B cell (primary cell): ENCODE results near the gene ACOX3. TPM values are rescaled to one million over a fixed set of nuclear protein-coding genes. Genes with fewer than 3 reads are reported as not detected.

Experiments used
- ATAC-seq: fragments of 200-7000 bp; cut with Tn5 transposase; one replicate; pipeline ENCODE4 v1.10.0; 2021; ENCODE audit warnings: low read depth, mild to moderate bottlenecking, moderate number of reproducible peaks, moderate library complexity
- CTCF ChIA-PET: fragments of 350-600 bp; sonication (Branson Sonifier 250); formaldehyde crosslinking; loops from one replicate; lab custom pipeline; 2021; ENCODE audit warnings: antibody characterized with exemption, inconsistent platforms; lab: Charles Lee
- POLR2A ChIA-PET: fragments of 350-600 bp; sonication (Branson Sonifier 250); formaldehyde crosslinking; loops from one replicate; lab custom pipeline; 2021; ENCODE audit warnings: antibody characterized with exemption; lab: Charles Lee
- DNase-seq: peaks from one replicate; pipeline ENCODE4 v3.0.0; 2013
- H2AFZ ChIP-seq: 2 replicates; pipeline ENCODE4 v1.6.1; 2012; ENCODE audit warnings: mild to moderate bottlenecking, low read depth, low read length; ENCODE audit not compliant: insufficient read depth, poor library complexity, severe bottlenecking
- H3K27ac ChIP-seq, 2 donors: 1 replicate in 1 of 2; 2 replicates in 1 of 2; pipeline ENCODE4 v1.5.1; 2012 to 2013; ENCODE audit warnings: low read length in 2 of 2, mild to moderate bottlenecking in 2 of 2, moderate library complexity in 1 of 2
- H3K27me3 ChIP-seq, 4 experiments: fragments of 200-600 bp in 1 of 4; sonication (generic) in 1 of 4; replicated peaks in 1 of 4; 1 replicate in 2 of 4; 2 replicates in 2 of 4; pipeline versions ENCODE4 v1.6.1 to v1.7.0; 2013 to 2016; ENCODE audit warnings: low read length in 3 of 4, mild to moderate bottlenecking in 2 of 4, mixed read lengths in 1 of 4, moderate library complexity in 1 of 4; ENCODE audit not compliant: insufficient read depth in 4 of 4, control insufficient read depth in 3 of 4; ENCODE audit errors: control extremely low read depth in 1 of 4
- H3K36me3 ChIP-seq, 2 experiments: replicated peaks in 1 of 2; 1 replicate in 1 of 2; 2 replicates in 1 of 2; pipeline versions ENCODE4 v1.6.1 to v1.7.1; 2013; ENCODE audit warnings: low read length in 1 of 2; ENCODE audit not compliant: insufficient read depth in 2 of 2, control insufficient read depth in 1 of 2; ENCODE audit errors: control extremely low read depth in 1 of 2, extremely low read depth in 1 of 2
- H3K4me1 ChIP-seq, 2 donors: fragments of 200-600 bp in 1 of 2; sonication (generic) in 1 of 2; 1 replicate in 1 of 2; 2 replicates in 1 of 2; pipeline versions ENCODE4 v1.5.1 to v1.6.1; 2013 to 2017; ENCODE audit warnings: low read length in 2 of 2; ENCODE audit not compliant: control insufficient read depth in 2 of 2, insufficient read depth in 2 of 2
- H3K4me2 ChIP-seq: replicated peaks from 2 replicates; pipeline ENCODE3; 2012; ENCODE audit warnings: mild to moderate bottlenecking, low read depth, low read length; ENCODE audit not compliant: poor library complexity, severe bottlenecking
- H3K4me3 ChIP-seq, 5 experiments: fragments of 200-600 bp in 1 of 5; sonication (generic) in 1 of 5; 1 replicate in 3 of 5; 2 replicates in 2 of 5; pipeline versions ENCODE4 v1.5.1 to v1.7.0; 2011 to 2016; ENCODE audit warnings: low read length in 4 of 5, mild to moderate bottlenecking in 4 of 5, low read depth in 2 of 5, control low read depth in 1 of 5, moderate library complexity in 1 of 5; ENCODE audit not compliant: insufficient read depth in 1 of 5; ENCODE audit errors: control extremely low read depth in 1 of 5, extremely low read depth in 1 of 5
- H3K79me2 ChIP-seq: fragments of 200-600 bp; sonication (generic); one replicate; pipeline ENCODE4 v1.6.0; 2016; ENCODE audit warnings: low read length; ENCODE audit not compliant: control insufficient read depth, insufficient read depth
- H3K9ac ChIP-seq: fragments of 200-600 bp; sonication (generic); 2 replicates; pipeline ENCODE4 v1.6.1; 2017; ENCODE audit warnings: mild to moderate bottlenecking, low read length, moderate library complexity
- H3K9me3 ChIP-seq, 3 donors: one replicate each; pipeline versions ENCODE4 v1.6.1 to v1.7.1; 2013; ENCODE audit warnings: low read length in 2 of 3; ENCODE audit not compliant: control insufficient read depth in 2 of 3, insufficient read depth in 1 of 3; ENCODE audit errors: control extremely low read depth in 1 of 3
- H4K20me1 ChIP-seq: 2 replicates; pipeline ENCODE4 v1.6.0; 2012; ENCODE audit warnings: mild to moderate bottlenecking, low read length; ENCODE audit not compliant: insufficient read depth, control insufficient read depth, poor library complexity, severe bottlenecking
- H3K27ac Mint-ChIP-seq: one replicate; pipeline ENCODE4 v1.8.0; 2021; ENCODE audit warnings: mixed read lengths
- H3K27me3 Mint-ChIP-seq: one replicate; pipeline ENCODE4 v1.8.0; 2021; ENCODE audit warnings: mixed read lengths
- H3K4me1 Mint-ChIP-seq: one replicate; pipeline ENCODE4 v1.8.0; 2021; ENCODE audit warnings: mixed read lengths
- H3K4me3 Mint-ChIP-seq: one replicate; pipeline ENCODE4 v1.8.0; 2021; ENCODE audit warnings: mixed read lengths
- H3K9me3 Mint-ChIP-seq: one replicate; pipeline ENCODE4 v1.8.0; 2022; ENCODE audit warnings: mixed read lengths; ENCODE audit not compliant: insufficient read depth
- EZH2 ChIP-seq: IDR thresholded peaks from 2 replicates; pipeline ENCODE4 v1.6.1; 2012; ENCODE audit warnings: borderline replicate concordance, low read depth, mild to moderate bottlenecking, moderate library complexity, low read length; ENCODE audit not compliant: insufficient read depth, poor library complexity, severe bottlenecking
- WGBS: methylation state at CpG from one replicate; pipeline ENCODE4 v1.1.5; 2013; ENCODE audit warnings: missing lambda C conversion rate; ENCODE audit not compliant: insufficient coverage; 5-methylcytosine and 5-hydroxymethylcytosine counted together
- intact Hi-C: fragments of 100-400 bp; cut with micrococcal nuclease; formaldehyde crosslinking; loops from one replicate; pipeline ENCODE4 v1.10.0; 2022
- polyA plus RNA-seq: library from polyadenylated mRNA; depleted of rRNA; stranded (reverse); fragments of >200 nt; gene quantifications from 2 replicates; pipeline ENCODE4 v1.2.3, GENCODE V29; 2012
- total RNA-seq, 2 donors: library from RNA; stranded (reverse); fragments of 120-200 nt in 1 of 2; gene quantifications; 1 replicate in 1 of 2; 2 replicates in 1 of 2; pipeline versions ENCODE4 v1.2.3 to v1.2.4, GENCODE V29; 2013 to 2022
- TF ChIP-seq, protein P1 (sequence below): fragments of 200-600 bp; IDR thresholded peaks from one replicate; pipeline ENCODE4 v1.8.0; 2022; ENCODE audit warnings: antibody characterized with exemption, mild to moderate bottlenecking

Gene ACOX3
- total and polyA plus RNA-seq, 2 donors (not counting 1 experiment from before 2014, with no cell fraction given): 4.6 to 23.1 TPM

DNA sequence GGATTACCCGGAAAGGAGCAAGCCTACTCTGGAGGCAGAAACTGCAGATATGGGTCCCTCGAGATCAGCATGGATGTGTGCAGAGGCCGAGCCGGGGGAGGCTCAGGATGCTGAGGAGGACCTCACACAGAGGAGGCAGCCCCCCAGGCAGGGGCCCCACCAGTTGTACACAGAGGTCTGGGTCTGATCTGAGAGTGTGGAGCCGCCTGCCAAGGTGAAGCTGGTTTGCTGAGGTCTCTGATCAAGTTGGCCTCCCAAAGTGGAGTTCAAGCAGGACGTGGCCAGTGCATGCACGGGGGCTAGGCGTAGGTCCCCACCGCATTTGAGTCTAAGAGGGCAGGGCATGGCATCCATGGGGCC, 35.0 kb downstream of the ACOX3 start:
- TF ChIP-seq EZH2: no peak
- TF ChIP-seq, protein P1, sequence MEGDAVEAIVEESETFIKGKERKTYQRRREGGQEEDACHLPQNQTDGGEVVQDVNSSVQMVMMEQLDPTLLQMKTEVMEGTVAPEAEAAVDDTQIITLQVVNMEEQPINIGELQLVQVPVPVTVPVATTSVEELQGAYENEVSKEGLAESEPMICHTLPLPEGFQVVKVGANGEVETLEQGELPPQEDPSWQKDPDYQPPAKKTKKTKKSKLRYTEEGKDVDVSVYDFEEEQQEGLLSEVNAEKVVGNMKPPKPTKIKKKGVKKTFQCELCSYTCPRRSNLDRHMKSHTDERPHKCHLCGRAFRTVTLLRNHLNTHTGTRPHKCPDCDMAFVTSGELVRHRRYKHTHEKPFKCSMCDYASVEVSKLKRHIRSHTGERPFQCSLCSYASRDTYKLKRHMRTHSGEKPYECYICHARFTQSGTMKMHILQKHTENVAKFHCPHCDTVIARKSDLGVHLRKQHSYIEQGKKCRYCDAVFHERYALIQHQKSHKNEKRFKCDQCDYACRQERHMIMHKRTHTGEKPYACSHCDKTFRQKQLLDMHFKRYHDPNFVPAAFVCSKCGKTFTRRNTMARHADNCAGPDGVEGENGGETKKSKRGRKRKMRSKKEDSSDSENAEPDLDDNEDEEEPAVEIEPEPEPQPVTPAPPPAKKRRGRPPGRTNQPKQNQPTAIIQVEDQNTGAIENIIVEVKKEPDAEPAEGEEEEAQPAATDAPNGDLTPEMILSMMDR: no peak
- WGBS: 96% methylated on average over 9 of the region's 9 CpGs
- Histone ChIP-seq H4K20me1 (no peaks in the 10 kb centered on the region), H3K4me2 (no peak overlapping the region), H2AFZ (no peak overlapping the region), H3K79me2 (no peaks in the 10 kb centered on the region), H3K27ac (no peak overlapping the region), H3K4me3 (no peak overlapping the region), H3K9me3 (no peaks in the 10 kb centered on the region), H3K4me1 (peaks cover 0 to under 1% of the 10 kb centered on the region in 2 donors), H3K9ac (no peak overlapping the region), H3K36me3 (peaks cover 0 to 26% of the 10 kb centered on the region in 2 experiments), H3K27me3 (no peaks in the 10 kb centered on the region)
- Mint-ChIP-seq H3K9me3 (no peaks in the 10 kb centered on the region), H3K27me3 (no peaks in the 10 kb centered on the region), H3K4me1 (peaks cover under 1% of the 10 kb centered on the region), H3K4me3 (no peak overlapping the region), H3K27ac (no peak overlapping the region)
- POLR2A ChIA-PET: no interaction called here
- ATAC-seq (no peak), DNase-seq (no peak)
- CTCF ChIA-PET: interaction anchor here (2.4 to 4.0 kb wide), 2 partner anchors 163 to 229 kb away, joined by 5 to 15 read pairs; no protein-coding TSS in a partner anchor
- intact Hi-C loops: no loop called here

DNA sequence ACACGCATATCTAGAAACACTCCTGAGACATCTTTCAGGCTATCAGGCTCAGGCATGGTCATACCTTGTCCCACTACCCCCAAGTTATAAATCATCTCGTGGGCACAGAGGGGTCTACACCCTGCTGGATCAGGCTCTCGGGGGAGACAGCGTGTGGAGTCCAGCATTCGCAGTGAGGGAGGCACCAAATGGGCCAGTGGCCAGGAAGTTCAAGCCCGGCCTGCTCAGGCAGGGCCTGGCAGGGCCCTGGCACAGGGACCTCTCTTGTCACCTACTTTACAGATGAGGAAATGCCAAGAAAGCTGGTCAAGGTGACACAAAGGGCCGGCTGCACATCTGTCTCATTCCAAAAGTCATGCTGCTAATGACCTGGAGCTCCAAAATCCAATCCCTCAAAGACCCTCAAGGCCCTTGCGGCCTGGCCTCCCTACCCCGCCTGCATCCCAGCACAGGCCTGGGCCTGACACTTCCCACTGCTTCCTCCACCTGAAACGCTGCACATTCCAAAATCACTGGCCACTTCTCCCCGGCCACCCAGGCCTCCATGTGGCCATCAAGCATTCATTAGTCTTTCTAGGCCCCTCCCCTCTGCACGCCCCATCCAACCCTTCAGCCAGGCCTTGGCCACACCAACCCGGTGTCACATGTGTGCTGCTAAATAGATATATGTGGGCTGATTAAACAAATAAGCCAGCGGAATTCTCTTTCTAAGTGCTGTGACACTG, 35.6 kb downstream of the ACOX3 start:
- no peak for TF ChIP-seq EZH2
- TF ChIP-seq, protein P1: no peak
- Histone ChIP-seq H3K4me3 (no peak overlapping the region), H3K36me3 (peaks cover 0 to 26% of the 10 kb centered on the region in 2 experiments), H3K79me2 (no peaks in the 10 kb centered on the region), H3K9ac (no peak overlapping the region), H3K4me1 (no peaks in the 10 kb centered on the region), H3K9me3 (no peaks in the 10 kb centered on the region), H2AFZ (no peak overlapping the region), H3K27ac (no peak overlapping the region), H3K27me3 (no peaks in the 10 kb centered on the region), H3K4me2 (no peak overlapping the region), H4K20me1 (no peaks in the 10 kb centered on the region)
- no peak for ATAC-seq
- intact Hi-C loops: no loop called here
- Mint-ChIP-seq H3K4me1 (no peaks in the 10 kb centered on the region), H3K9me3 (no peaks in the 10 kb centered on the region), H3K27me3 (no peaks in the 10 kb centered on the region), H3K4me3 (no peak overlapping the region), H3K27ac (no peak overlapping the region)
- WGBS: 98% methylated on average over 12 of the region's 14 CpGs
- CTCF ChIA-PET: interaction anchor here (2.4 to 5.2 kb wide), 2 partner anchors 163 to 228 kb away, joined by 5 to 48 read pairs; no protein-coding TSS in a partner anchor
- DNase-seq: no peak
- POLR2A ChIA-PET: no interaction called here
